GM21786 (cell line): Measurements from ENCODE around the gene NME7.
A peak's percentile ranks its signal among the peaks of the same experiment; 100 is the strongest.
"Not testable (repeated sequence)": the region's sequence is repeated elsewhere in the genome, so short reads cannot be mapped to it uniquely, and the experiment has no call there.

Experiments
- ATAC-seq: cut with Tn5 transposase; IDR thresholded peaks from one replicate; pipeline ENCODE4 v1.9.1; 2021; ENCODE audit not compliant: unreplicated experiment

The NME7 gene

GRCh38 chr1:169367686-169368405, at the start of gene NME7, which contains the start of gene BLZF1:
Gene NME7 (minus strand): TSS chr1:169367797. CDS start chr1:169367710, 87 bp downstream.
Gene BLZF1 (plus strand): TSS chr1:169368195. CDS start chr1:169369523, 1,328 bp downstream.
- peak; percentile 95 for ATAC-seq

- ATAC-seq = no peak
These were observed 47.4 kb upstream of the NME7 start for GRCh38 chr1:169414952-169415351.

- ATAC-seq = not testable (repeated sequence)
These were observed 40.7 kb upstream of the NME7 start for GRCh38 chr1:169408340-169408739.

DNA sequence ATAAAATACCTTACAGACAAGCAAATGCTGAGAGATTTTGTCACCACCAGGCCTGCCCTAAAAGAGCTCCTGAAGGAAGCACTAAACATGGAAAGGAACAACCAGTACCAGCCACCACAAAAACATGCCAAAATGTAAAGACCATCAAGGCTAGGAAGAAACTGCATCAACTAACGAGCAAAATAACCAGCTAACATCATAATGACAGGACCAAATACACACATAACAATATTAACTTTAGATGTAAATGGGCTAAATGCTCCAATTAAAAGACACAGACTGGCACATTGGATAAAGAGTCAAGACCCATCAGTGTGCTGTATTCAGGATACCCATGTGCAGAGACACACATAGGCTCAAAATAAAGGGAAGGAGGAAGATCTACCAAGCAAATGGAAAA, 35.0 kb upstream of the NME7 start:
- ATAC-seq = not testable (repeated sequence)

- no peak for ATAC-seq
These were observed 28.4 kb upstream of the NME7 start for GRCh38 chr1:169395955-169396354.

- no peak for ATAC-seq
These were observed 24.8 kb upstream of the NME7 start for GRCh38 chr1:169392406-169392805.

DNA sequence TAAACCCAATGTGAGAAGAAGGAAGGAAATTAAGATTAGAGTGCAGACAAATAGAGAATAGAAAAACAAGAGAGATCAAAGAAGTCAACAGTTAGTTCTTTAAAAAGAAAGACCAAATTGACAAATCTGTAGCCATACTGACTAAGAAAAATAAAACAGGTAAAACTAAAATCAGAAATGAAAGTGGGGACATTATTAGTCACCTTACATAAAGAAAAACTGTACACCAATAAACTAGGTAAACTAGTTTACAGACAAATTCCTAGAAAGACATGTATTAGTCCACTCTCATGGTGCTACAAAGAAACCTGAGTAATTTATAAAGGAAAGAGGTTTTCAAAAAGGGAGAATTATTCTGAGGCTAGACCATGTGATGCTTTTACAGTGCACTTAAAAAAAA, 22.7 kb upstream of the NME7 start:
- peak; percentile 76 for ATAC-seq

- no peak for ATAC-seq
These were observed 19.8 kb upstream of the NME7 start for GRCh38 chr1:169387399-169387798.

GRCh38 chr1:169383449-169383848, 15.9 kb upstream of the NME7 start:
- no peak for ATAC-seq

DNA sequence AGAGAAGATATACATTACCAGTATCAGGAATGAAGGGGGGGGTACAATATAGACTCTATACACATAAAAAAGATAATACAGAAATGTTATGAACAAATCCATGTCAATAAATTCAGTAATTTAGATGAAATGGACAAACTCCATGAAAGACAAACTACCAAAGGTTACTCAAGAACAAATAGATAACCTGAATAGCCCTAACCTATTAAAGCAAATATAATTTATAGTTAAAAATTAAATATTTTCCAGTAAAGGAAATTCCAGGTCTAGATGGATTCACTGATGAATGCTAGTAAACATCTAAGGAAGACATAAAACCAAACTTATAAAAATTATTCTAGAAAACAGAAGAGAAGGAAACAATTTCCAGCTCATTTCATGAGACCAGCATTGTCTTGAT, 13.6 kb upstream of the NME7 start:
- no peak for ATAC-seq

DNA sequence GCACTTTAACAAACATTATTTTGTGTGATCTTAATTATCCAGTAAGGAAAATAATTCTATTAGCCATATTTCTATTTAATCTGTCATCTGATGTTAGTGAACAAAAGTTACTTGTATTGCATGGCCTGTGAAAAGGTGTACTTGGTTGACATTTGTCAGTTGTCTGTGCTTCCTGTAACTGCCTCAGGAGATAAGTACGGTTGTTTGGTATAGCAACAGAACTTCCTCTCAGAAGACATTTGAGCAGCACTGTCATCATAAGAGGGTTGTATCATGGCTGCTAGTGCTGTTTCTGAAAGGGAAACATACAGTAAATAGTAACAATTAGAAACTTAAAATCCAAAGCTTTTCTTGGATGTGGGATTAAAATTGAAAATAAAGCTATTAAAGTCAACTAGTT, 3.8 kb upstream of the NME7 start:
- ATAC-seq = no peak

- no peak for ATAC-seq
These were observed 791 bp upstream of the NME7 start for GRCh38 chr1:169368406-169368769.

DNA sequence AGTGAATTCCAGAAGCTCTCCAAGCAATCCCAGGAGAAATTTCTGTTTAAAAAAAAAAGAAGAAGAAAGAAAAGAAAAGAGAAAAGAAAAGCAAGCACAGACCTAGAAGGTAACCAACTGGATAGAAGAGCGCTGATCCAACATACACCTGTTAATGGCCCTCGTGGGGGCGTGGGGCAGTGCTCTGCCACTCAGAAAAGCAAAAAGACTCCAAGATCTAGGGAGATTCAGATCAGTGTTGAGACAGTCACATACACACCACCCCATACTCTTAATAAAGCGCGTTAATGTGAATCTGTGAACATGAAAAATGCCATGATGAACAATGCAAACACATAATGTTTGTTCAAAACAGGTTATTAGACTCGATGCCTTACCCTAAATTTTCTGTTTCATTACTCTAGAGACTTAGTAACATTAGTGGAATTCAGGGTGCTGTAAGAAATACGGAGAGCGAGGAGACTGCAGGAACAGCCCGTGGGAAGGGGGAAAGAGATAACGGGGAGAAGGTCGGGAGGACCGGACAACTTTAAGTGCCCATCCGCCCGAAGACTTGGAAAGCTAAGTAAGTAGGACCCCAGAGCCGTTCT, 406 bp downstream of the NME7 start:
- ATAC-seq = no peak

DNA sequence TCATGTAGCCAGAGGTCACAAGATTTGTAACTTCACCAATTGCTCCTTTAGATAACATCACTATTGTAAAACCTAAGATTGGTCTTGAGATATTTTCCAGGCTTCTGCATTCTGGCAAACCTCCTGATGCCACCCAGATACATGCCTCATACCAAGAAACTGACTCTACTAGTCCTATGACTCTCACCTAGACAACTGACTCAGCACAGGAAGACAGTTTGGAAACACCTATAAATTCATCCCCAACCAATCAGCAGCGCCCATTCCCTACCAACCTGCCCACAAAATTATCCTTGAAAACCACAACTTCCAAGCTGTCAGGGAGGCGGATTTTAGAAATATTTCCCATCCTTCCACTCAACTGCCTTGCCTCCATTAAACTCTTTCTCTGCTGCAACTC, 2.6 kb downstream of the NME7 start:
- ATAC-seq = no peak

- ATAC-seq = peak; percentile 24
These were observed 4.4 kb downstream of the NME7 start for GRCh38 chr1:169363046-169363730.

DNA sequence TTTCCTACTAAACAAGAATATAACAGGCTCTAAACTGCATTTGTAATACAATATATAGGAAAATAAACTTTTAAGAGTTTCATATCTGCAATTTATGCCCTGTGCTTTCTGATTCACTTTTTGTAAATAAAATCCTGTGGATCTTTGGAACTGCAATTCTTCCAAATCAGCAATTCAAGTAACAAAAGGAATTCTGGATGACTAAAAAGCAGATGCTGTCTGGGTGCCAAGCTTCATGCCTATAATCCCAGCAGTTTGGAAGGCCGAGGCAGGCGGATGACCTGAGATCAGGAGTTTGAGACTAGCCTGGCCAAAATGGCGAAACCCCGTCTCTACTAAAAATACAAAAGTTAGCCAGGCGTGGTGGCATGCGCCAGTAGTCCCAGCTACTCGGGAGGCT, 6.3 kb downstream of the NME7 start:
- ATAC-seq = no peak

- ATAC-seq = no peak
These were observed 7.2 kb downstream of the NME7 start for GRCh38 chr1:169360415-169360814.

DNA sequence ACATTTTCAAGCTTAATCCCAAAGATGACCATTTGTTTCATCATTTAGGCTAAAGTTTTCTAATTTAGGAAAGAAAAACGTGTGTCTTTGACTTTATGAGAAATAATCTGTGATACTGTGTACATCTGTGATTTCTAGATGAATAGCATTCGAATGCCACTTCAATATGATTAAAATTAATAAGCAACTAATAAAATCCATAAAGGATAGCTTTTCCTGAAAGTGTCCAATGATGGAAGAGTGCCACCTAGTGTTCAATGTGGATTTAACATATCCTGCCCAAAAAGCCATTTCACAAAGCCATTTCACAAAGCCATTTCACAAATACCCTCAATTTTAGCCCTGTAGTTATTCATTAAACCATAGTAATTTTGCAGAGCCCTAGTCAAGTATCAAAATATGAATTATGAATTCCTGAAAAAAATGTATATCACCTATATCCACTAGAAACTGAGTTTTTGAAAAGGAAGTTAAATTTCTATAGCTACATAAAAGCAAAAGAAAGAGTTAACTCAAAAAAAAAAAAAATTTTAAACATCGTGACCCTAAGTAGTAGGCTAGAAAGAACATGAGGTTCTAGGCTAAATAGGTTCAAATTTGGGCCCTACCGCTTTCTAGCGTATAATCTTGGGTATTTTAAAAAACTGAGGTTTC, 19.1 kb downstream of the NME7 start:
- ATAC-seq = no peak

DNA sequence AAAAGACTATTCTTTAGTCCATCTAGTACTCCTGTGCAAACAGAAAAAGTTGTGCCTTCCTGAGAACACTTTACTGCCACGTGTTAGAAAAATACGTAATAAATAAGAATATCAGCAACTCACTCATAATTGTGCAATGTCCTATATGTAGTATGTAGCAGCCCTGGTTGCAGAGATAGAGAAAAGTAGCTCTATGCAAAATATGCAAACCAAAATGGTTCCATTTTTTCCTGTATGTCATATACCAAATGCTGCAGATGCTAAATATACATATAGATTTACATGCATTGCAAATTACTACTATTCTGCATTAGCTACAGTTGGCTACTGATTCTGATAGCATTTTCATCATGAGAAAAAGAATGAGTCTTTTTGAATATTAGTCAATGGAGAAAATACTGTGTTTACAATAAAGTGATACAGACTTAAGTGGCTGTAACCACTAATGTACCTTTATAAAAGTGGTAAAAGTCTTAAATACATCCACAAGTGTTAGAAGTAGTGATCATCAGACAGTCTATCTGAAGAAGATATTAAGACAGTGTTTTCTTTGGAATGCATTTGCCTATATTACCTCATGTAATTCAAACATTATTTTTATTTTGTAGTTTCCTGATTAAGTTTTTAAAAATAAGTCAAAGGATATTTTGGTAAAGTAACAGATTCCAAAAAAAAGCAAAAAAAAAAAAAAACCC, 19.8 kb downstream of the NME7 start:
- no peak for ATAC-seq

GRCh38 chr1:169346036-169346589, 21.5 kb downstream of the NME7 start:
- no peak for ATAC-seq

- ATAC-seq = no peak
These were observed 22.1 kb downstream of the NME7 start for GRCh38 chr1:169345511-169345910.
